Stomach (tissue), 9 donors: Measurements from ENCODE around the gene GPR153. TPM values are rescaled to one million over a fixed set of nuclear protein-coding genes. Genes with fewer than 3 reads are reported as not detected.

ENCODE experiments used
- DNase-seq, 2 donors: peaks; one replicate each; pipeline versions ENCODE4 v3.0.0 to v3.0.0-alpha.2; 2013 to 2019
- H3K27ac ChIP-seq, 5 donors: fragments of 200-600 bp in 4 of 5; sonication (generic) in 4 of 5; one replicate each; pipeline ENCODE4 v1.5.1; 2013 to 2019; ENCODE audit warnings: mild to moderate bottlenecking in 1 of 5, moderate library complexity in 1 of 5
- H3K27me3 ChIP-seq, 3 donors: fragments of 200-600 bp; sonication (generic); one replicate each; pipeline ENCODE4 v1.5.1; 2017 to 2019; ENCODE audit warnings: mixed run types in 1 of 3
- H3K36me3 ChIP-seq, 4 donors: fragments of 200-600 bp; sonication (generic); 1 replicate in 3 of 4; 2 replicates in 1 of 4; pipeline ENCODE4 v1.5.1; 2016 to 2019
- H3K4me1 ChIP-seq, 4 donors: fragments of 200-600 bp; sonication (generic); one replicate each; pipeline ENCODE4 v1.5.1; 2016 to 2019
- H3K4me3 ChIP-seq, 4 donors: fragments of 200-600 bp; sonication (generic) in 3 of 4; one replicate each; pipeline ENCODE4 v1.5.1; 2016 to 2019; ENCODE audit warnings: mild to moderate bottlenecking in 1 of 4
- H3K9me3 ChIP-seq, 4 donors: fragments of 200-600 bp; sonication (generic); one replicate each; pipeline ENCODE4 v1.5.1; 2016 to 2019
- EP300 ChIP-seq: sonication (generic); formaldehyde crosslinking; IDR thresholded peaks from one replicate; pipeline ENCODE4 v1.6.1; 2017; ENCODE audit warnings: antibody characterized with exemption
- POLR2A ChIP-seq, 4 donors: fragments of 450-650 bp; IDR thresholded peaks; one replicate each; pipeline ENCODE4 v1.6.1; 2016; ENCODE audit warnings: antibody characterized with exemption in 4 of 4, control low read depth in 2 of 4, mild to moderate bottlenecking in 1 of 4, moderate library complexity in 1 of 4
- POLR2AphosphoS5 ChIP-seq, 3 donors: sonication (generic); formaldehyde crosslinking; IDR thresholded peaks; one replicate each; pipeline ENCODE4 v1.6.1; 2016; ENCODE audit warnings: antibody characterized with exemption in 3 of 3
- WGBS, 5 donors: extraction: QIAGEN DNeasy Blood & Tissue Kit in 3 of 5; methylation state at CpG; one replicate each; pipeline versions ENCODE4 v1.1.5 to v1.1.7; 2013 to 2018; 5-methylcytosine and 5-hydroxymethylcytosine counted together
- intact Hi-C: fragments of 100-400 bp; cut with DNase I; formaldehyde crosslinking; loops from one replicate; pipeline ENCODE4 v1.15.1; 2023; ENCODE audit warnings: low total_unique reads
- polyA plus RNA-seq, 3 donors: library from polyadenylated mRNA; stranded (reverse); fragments of 200-250 nt; gene quantifications; one replicate each; pipeline ENCODE4 v1.2.3, GENCODE V29; 2013
- total RNA-seq, 5 donors: library from RNA; depleted of rRNA; stranded (reverse); fragments of >200 nt; gene quantifications; one replicate each; pipeline versions ENCODE4 v1.1.0 to v1.2.3, GENCODE V29; 2014 to 2016
- TF ChIP-seq, protein P1 (sequence below), 7 experiments: fragments of 450-650 bp in 4 of 7; fragments of 200-600 bp in 3 of 7; sonication (generic) in 3 of 7; IDR thresholded peaks; one replicate each; pipeline ENCODE4 v1.5.1; 2016 to 2019; ENCODE audit warnings: antibody characterized with exemption in 7 of 7, control low read depth in 2 of 7, mild to moderate bottlenecking in 1 of 7
- donor health status: healthy with polysubstance abuse.
- donor health status: Bipolar disorder and iron deficiency.
- donor health status: healthy.

The GPR153 gene
- total and polyA plus RNA-seq, 8 donors = 1.8 to 63.1 (median 2.8) TPM

DNA sequence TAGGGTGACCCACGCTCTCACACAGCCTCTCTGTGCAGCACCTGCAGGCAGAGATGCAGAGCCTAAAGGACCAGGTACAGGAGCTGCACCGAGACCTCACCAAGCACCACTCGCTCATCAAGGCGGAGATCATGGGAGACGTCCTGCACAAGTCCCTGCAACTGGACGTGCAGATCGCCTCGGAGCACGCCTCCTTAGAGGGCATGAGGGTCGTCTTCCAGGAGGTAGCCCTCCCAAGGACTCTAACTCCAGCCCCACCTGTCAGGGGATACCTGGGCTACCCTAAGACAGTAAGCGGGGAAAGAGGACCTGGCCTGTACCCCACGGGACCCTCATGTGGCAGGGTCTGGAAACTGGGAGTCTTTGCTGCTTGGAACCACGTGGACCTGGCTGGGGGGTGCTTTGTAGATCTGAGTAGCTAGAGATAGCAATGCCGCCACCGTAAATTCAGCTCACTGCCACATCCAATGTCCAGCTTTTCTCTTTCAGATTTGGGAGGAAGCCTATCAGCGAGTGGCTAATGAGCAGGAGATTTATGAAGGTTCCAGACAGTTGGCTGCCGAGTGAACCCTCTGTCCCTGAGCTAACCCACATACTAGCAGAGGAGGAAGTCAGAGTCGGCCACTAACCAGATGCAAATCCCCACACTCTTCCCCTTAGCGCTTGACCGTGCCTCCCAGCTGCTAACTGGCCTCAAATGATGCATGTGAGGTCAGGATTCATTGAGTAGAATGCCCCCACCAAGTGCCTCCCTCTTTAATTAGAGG is 48.5 kb downstream of the GPR153 start:
- DNase-seq = no peak
- peaks cover 15 to 25% (median 20%) of the 10 kb centered on the region in 4 donors for H3K4me1 ChIP-seq
- TF ChIP-seq, protein P1, sequence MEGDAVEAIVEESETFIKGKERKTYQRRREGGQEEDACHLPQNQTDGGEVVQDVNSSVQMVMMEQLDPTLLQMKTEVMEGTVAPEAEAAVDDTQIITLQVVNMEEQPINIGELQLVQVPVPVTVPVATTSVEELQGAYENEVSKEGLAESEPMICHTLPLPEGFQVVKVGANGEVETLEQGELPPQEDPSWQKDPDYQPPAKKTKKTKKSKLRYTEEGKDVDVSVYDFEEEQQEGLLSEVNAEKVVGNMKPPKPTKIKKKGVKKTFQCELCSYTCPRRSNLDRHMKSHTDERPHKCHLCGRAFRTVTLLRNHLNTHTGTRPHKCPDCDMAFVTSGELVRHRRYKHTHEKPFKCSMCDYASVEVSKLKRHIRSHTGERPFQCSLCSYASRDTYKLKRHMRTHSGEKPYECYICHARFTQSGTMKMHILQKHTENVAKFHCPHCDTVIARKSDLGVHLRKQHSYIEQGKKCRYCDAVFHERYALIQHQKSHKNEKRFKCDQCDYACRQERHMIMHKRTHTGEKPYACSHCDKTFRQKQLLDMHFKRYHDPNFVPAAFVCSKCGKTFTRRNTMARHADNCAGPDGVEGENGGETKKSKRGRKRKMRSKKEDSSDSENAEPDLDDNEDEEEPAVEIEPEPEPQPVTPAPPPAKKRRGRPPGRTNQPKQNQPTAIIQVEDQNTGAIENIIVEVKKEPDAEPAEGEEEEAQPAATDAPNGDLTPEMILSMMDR (IDR thresholded peaks at IDR 0.05) = no peak
- no peak for TF ChIP-seq POLR2AphosphoS5 (IDR thresholded peaks at IDR 0.05)
- no peak for TF ChIP-seq EP300
- no peak for TF ChIP-seq POLR2A (IDR thresholded peaks at IDR 0.05)
- peaks cover 0 to 50% (median 27%) of the 10 kb centered on the region in 4 donors for H3K36me3 ChIP-seq
- WGBS, 5 donors = 82 to 85% (median 83%) methylated on average over 19 to 20 of the region's 20 CpGs
- no peaks in the 10 kb centered on the region for H3K9me3 ChIP-seq
- H3K27ac ChIP-seq = no peak overlapping the region
- H3K27me3 ChIP-seq = peaks cover 0 to 16% (median 0%) of the 10 kb centered on the region in 3 donors
- H3K4me3 ChIP-seq = no peak overlapping the region
- intact Hi-C loops = no loop called here

DNA sequence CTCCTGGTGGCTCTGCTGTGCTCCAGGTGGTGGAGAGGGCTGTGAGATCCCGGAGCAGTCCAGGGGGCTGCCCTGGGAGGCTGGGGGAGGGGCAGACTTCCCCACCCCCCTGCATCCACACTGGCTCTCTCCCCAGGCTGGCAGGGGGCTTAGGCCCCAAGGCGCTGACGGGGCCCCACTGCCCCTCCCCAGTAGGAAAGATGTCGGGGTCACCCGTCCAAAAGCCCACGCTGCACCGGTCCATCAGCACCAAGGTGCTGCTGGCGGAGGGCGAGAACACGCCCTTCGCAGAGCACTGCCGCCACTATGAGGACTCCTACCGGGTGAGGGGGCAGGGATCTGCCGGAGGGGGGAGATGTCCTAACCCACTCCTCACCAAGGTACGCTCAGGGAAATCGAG is 49.2 kb downstream of the GPR153 start:
- no peak overlapping the region for H3K27ac ChIP-seq
- peaks cover 17 to 32% (median 27%) of the 10 kb centered on the region in 4 donors for H3K4me1 ChIP-seq
- 90 to 93% (median 91%) methylated on average over 15 to 16 of the region's 16 CpGs; no CpG with 5 or more reads in 1 of the 5 donors for WGBS, 5 donors
- peaks cover 0 to 23% (median 0%) of the 10 kb centered on the region in 3 donors for H3K27me3 ChIP-seq
- intact Hi-C loops = no loop called here
- TF ChIP-seq, protein P1 (IDR thresholded peaks at IDR 0.05) = no peak
- no peak for TF ChIP-seq POLR2A (IDR thresholded peaks at IDR 0.05)
- no peak for TF ChIP-seq EP300
- no peak for TF ChIP-seq POLR2AphosphoS5 (IDR thresholded peaks at IDR 0.05)
- peaks cover 0 to 44% (median 27%) of the 10 kb centered on the region in 4 donors for H3K36me3 ChIP-seq
- H3K9me3 ChIP-seq = no peaks in the 10 kb centered on the region
- no peak for DNase-seq
- no peak overlapping the region for H3K4me3 ChIP-seq

DNA sequence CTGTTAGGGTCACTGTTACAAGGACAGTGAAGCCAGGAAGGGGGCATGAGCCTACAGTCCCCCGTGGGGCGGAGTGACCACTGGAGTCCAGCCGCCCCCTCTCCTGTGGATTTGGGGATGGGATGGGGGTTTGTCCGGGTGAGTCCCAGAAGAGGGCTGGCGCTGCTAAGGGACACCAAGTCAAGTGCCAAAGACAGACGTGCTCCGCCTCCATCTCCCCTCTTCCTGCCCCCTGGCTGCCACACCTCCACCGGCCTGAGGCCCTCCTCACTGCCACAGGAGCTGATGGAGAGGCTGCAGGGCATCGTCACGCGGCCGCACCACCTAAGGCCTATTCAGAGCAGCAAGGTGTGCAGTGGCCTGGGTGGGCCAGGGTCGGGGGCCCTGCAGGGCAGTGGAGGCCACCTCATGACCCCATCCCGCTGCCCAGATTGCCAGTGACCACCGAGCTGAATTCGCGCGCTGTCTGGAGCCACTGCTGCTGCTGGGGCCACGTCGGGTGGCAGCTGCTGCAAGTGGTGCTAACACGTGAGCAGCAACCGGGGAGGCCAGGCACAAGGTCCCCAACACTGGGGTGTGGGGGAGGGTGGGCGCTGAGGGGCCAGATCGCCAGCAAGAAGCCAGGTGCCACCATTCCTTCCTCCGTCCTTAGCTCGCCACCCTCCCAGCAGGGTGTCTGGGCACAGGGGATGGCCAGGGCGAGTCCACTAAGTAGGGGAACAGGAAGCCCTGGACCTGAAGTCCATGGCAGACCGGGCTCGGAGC is 50.1 kb downstream of the GPR153 start:
- no peak overlapping the region for H3K27ac ChIP-seq
- no peak for DNase-seq
- H3K9me3 ChIP-seq = no peaks in the 10 kb centered on the region
- intact Hi-C loops = no loop called here
- no peak overlapping the region for H3K4me3 ChIP-seq
- peaks cover 0 to 32% (median 0%) of the 10 kb centered on the region in 3 donors for H3K27me3 ChIP-seq
- H3K4me1 ChIP-seq = peaks cover 24 to 41% (median 36%) of the 10 kb centered on the region in 4 donors
- 92 to 96% (median 95%) methylated on average over 10 to 29 of the region's 29 CpGs for WGBS, 5 donors
- TF ChIP-seq EP300 (no peak), POLR2A (IDR thresholded peaks at IDR 0.05) (no peak), POLR2AphosphoS5 (IDR thresholded peaks at IDR 0.05) (no peak)
- TF ChIP-seq, protein P1 (IDR thresholded peaks at IDR 0.05) = no peak
- H3K36me3 ChIP-seq = peaks cover 0 to 34% (median 24%) of the 10 kb centered on the region in 4 donors
